H7 (cell line): ENCODE measurements around the gene SCRT2. TPM values are rescaled to one million over a fixed set of nuclear protein-coding genes. Genes with fewer than 3 reads are reported as not detected.
"Not testable (repeated sequence)": the region's sequence is repeated elsewhere in the genome, so short reads cannot be mapped to it uniquely, and the experiment has no call there.

ENCODE experiments used
- DNase-seq: peaks from one replicate; pipeline ENCODE4 v3.0.0; 2012
- H3K27me3 ChIP-seq: 2 replicates; pipeline ENCODE4 v1.6.0; 2011; ENCODE audit warnings: mild to moderate bottlenecking, low read length; ENCODE audit not compliant: control insufficient read depth, insufficient read depth
- H3K36me3 ChIP-seq: replicated peaks from 2 replicates; pipeline ENCODE4 v1.5.1; 2011; ENCODE audit warnings: low read length; ENCODE audit not compliant: control insufficient read depth, insufficient read depth
- H3K4me3 ChIP-seq: 2 replicates; pipeline ENCODE4 v1.5.1; 2011; ENCODE audit warnings: low read depth, mild to moderate bottlenecking, control low read depth, low read length, moderate library complexity; ENCODE audit not compliant: insufficient read depth
- total RNA-seq: library from RNA; depleted of rRNA; stranded (reverse); fragments of >200 nt; shearing (Covaris generic); gene quantifications from 2 replicates; pipeline ENCODE4 v1.2.3, GENCODE V29; 2014

Gene SCRT2
- total RNA-seq, 1 experiment from 2014 or later: 0.03 TPM

GRCh38 chr20:644692-645317 is 30.8 kb downstream of the SCRT2 start:
- Histone ChIP-seq H3K4me3 (no peak overlapping the region), H3K36me3 (peaks cover 15% of the 10 kb centered on the region), H3K27me3 (no peaks in the 10 kb centered on the region)
- no peak for DNase-seq

- peak; percentile 89 for DNase-seq
- H3K4me3 ChIP-seq: no peak overlapping the region
- no peaks in the 10 kb centered on the region for H3K27me3 ChIP-seq
- H3K36me3 ChIP-seq: peaks cover 5% of the 10 kb centered on the region
These were observed 33.0 kb downstream of the SCRT2 start for GRCh38 chr20:642398-643174.

GRCh38 chr20:642013-642397 is 33.6 kb downstream of the SCRT2 start:
- not testable (repeated sequence) for H3K4me3 ChIP-seq, H3K27me3 ChIP-seq, DNase-seq, H3K36me3 ChIP-seq

- H3K36me3 ChIP-seq: no peaks in the 10 kb centered on the region
- H3K27me3 ChIP-seq: no peaks in the 10 kb centered on the region
- DNase-seq: peak; percentile 83
- no peak overlapping the region for H3K4me3 ChIP-seq
These were observed 34.1 kb downstream of the SCRT2 start for GRCh38 chr20:641516-641875.

GRCh38 chr20:640674-641515 is 34.7 kb downstream of the SCRT2 start:
- Histone ChIP-seq H3K4me3 (no peak overlapping the region), H3K36me3 (no peaks in the 10 kb centered on the region), H3K27me3 (no peaks in the 10 kb centered on the region)
- DNase-seq: peak; percentile 49

- 0 out of 2 replicates have a peak, but pooled peaks cover 1% of the 10 kb centered on the region for H3K27me3 ChIP-seq
- no peak for DNase-seq
- no peak overlapping the region for H3K4me3 ChIP-seq
- H3K36me3 ChIP-seq: no peaks in the 10 kb centered on the region
These were observed 37.0 kb downstream of the SCRT2 start for GRCh38 chr20:638579-638978.

GRCh38 chr20:637559-637958 is 38.0 kb downstream of the SCRT2 start:
- Histone ChIP-seq H3K4me3 (no peak overlapping the region), H3K36me3 (no peaks in the 10 kb centered on the region), H3K27me3 (0 out of 2 replicates have a peak, but pooled peaks cover 1% of the 10 kb centered on the region)
- DNase-seq: no peak

- H3K27me3 ChIP-seq: 0 out of 2 replicates have a peak, but pooled peaks cover 1% of the 10 kb centered on the region
- no peaks in the 10 kb centered on the region for H3K36me3 ChIP-seq
- DNase-seq: no peak
- H3K4me3 ChIP-seq: no peak overlapping the region
These were observed 39.7 kb downstream of the SCRT2 start for GRCh38 chr20:635893-636338.

- Histone ChIP-seq H3K4me3 (no peak overlapping the region), H3K27me3 (0 out of 2 replicates have a peak, but pooled peaks cover 1% of the 10 kb centered on the region), H3K36me3 (no peaks in the 10 kb centered on the region)
- peak; percentile 30 for DNase-seq
These were observed 40.3 kb downstream of the SCRT2 start for GRCh38 chr20:635028-635892.

GRCh38 chr20:634148-634925 is 41.3 kb downstream of the SCRT2 start:
- Histone ChIP-seq H3K36me3 (no peaks in the 10 kb centered on the region), H3K27me3 (0 out of 2 replicates have a peak, but pooled peaks cover 1% of the 10 kb centered on the region), H3K4me3 (no peak overlapping the region)
- peak; percentile 55 for DNase-seq

- Histone ChIP-seq H3K36me3 (no peaks in the 10 kb centered on the region), H3K4me3 (no peak overlapping the region), H3K27me3 (0 out of 2 replicates have a peak, but pooled peaks cover 1% of the 10 kb centered on the region)
- DNase-seq: no peak
These were observed 44.5 kb downstream of the SCRT2 start for GRCh38 chr20:631101-631500.

GRCh38 chr20:626579-626978 is 49.0 kb downstream of the SCRT2 start:
- Histone ChIP-seq H3K27me3 (no peaks in the 10 kb centered on the region), H3K36me3 (no peaks in the 10 kb centered on the region), H3K4me3 (no peak overlapping the region)
- DNase-seq: no peak

- H3K27me3 ChIP-seq: no peaks in the 10 kb centered on the region
- H3K4me3 ChIP-seq: no peak overlapping the region
- H3K36me3 ChIP-seq: no peaks in the 10 kb centered on the region
- DNase-seq: no peak
These were observed 50.2 kb downstream of the SCRT2 start for GRCh38 chr20:625360-625932.
